Measurements from ENCODE around the gene LRRC52.

- no peak for TF ChIP-seq CTCF (IDR thresholded peaks at IDR 0.05)
- TF ChIP-seq EP300 (IDR thresholded peaks at IDR 0.05): no peak
- TF ChIP-seq POLR2A (IDR thresholded peaks at IDR 0.05): no peak
Measured at GRCh38 chr1:165537356-165538109, 6.3 kb upstream of the LRRC52 start.

Measured in suprapubic skin (tissue), 3 donors.